Right cardiac atrium (tissue), 5 donors: ENCODE data around the gene C6orf132. TPM values are rescaled to one million over a fixed set of nuclear protein-coding genes. Genes with fewer than 3 reads are reported as not detected.
A peak's percentile ranks its signal among the peaks of the same experiment; 100 is the strongest.
"Not testable (repeated sequence)": the region's sequence is repeated elsewhere in the genome, so short reads cannot be mapped to it uniquely, and the experiment has no call there.

Experiments
- ATAC-seq, 2 donors: fragments of 200-7000 bp; cut with Tn5 transposase; one replicate each; pipeline versions ENCODE4 v1.8.0 to v1.9.1; 2020; ENCODE audit warnings: moderate library complexity in 2 of 2, mild to moderate bottlenecking in 1 of 2
- DNase-seq, 3 donors: peaks; one replicate each; pipeline ENCODE4 v3.0.0-alpha.2; 2020
- H3K27ac ChIP-seq: one replicate; pipeline ENCODE4 v1.5.1; 2013; ENCODE audit warnings: mild to moderate bottlenecking, low read length, control low read depth, moderate library complexity
- H3K27me3 ChIP-seq: one replicate; pipeline ENCODE4 v1.6.1; 2013; ENCODE audit not compliant: control insufficient read depth, insufficient read depth
- H3K4me1 ChIP-seq: one replicate; pipeline ENCODE4 v1.6.1; 2013; ENCODE audit warnings: low read length; ENCODE audit not compliant: control insufficient read depth, insufficient read depth
- H3K4me3 ChIP-seq: one replicate; pipeline ENCODE4 v1.5.1; 2013; ENCODE audit warnings: low read length, control low read depth
- H3K9me3 ChIP-seq: one replicate; pipeline ENCODE4 v1.6.1; 2013; ENCODE audit warnings: low read length; ENCODE audit not compliant: control insufficient read depth
- WGBS: extraction: QIAGEN DNeasy Blood & Tissue Kit; methylation state at CpG from one replicate; pipeline ENCODE4 v1.1.7; 2013; 5-methylcytosine and 5-hydroxymethylcytosine counted together
- intact Hi-C, 4 donors: fragments of 100-400 bp; cut with DNase I; formaldehyde crosslinking; loops; one replicate each; pipeline versions ENCODE4 v1.11.0 to v1.14.0; 2022 to 2023
- polyA plus RNA-seq: library from polyadenylated mRNA; stranded (reverse); fragments of 200-250 nt; gene quantifications from one replicate; pipeline ENCODE4 v1.2.3, GENCODE V29; 2013
- total RNA-seq, 4 donors: library from RNA; stranded (reverse); fragmentation: NEBNext Ultra II Directional; extraction: Animal tissue kit (Norgen Biotek cat#: 25700); gene quantifications; one replicate each; pipeline ENCODE4 v1.2.1, GENCODE V29; 2021
- donor health status: healthy with polysubstance abuse.
- donor health status: DM: no; HTN: yes; CAD: no.
- donor health status: DM: no; HTN: no; CAD: no.
- donor health status: DM: no; HTN: yes; CAD: no; lungs with severe emphysema.
- donor health status: DM: yes; HTN: yes; CAD: no.

C6orf132 gene
- total and polyA plus RNA-seq, 5 donors = 0.64 to 2.4 (median 1.8) TPM

DNA sequence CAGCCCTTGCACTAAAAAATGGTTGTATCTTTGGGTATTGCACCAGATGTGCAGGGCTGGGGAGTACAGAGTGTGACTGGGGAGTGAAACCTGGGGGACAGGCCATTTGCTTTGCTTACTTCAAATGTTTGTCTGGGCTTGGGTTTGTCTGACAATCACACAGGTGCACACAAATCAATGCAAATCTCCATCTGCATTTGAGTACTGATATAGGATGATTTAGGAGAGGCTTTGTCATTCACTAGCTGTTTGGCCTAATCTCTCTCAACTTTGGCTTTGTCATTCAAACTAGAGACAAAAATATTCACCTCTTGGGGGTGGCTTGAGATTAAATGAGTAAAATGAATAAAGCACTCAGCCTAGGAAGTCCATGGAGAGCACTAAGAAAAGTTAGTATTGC, 34.6 kb upstream of the C6orf132 start:
- intact Hi-C loops = no loop called here
- ATAC-seq (no peak), DNase-seq (no peak)
- no peaks in the 10 kb centered on the region for H3K27me3 ChIP-seq
- no peaks in the 10 kb centered on the region for H3K4me1 ChIP-seq
- H3K4me3 ChIP-seq = no peak overlapping the region
- H3K27ac ChIP-seq = no peak overlapping the region
- no peaks in the 10 kb centered on the region for H3K9me3 ChIP-seq

DNA sequence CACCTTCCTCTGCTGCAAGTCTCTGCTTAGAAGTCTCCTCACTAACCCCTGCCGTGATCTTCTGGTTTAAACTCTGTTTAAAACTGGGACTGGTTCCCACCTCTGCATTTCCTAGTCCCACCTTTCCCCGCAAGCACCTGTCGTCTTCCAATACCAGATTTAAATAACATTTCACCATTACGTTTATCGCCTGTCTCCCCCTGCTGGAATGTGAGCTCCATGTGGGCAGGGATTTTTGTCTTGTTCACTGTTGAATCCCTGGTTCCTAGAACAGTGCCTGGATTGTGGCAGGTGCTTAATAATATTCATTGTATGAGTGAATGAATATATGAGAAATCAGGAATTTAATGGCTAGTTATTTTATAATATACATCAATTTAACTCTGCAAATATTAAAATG, 33.4 kb upstream of the C6orf132 start:
- Histone ChIP-seq H3K27me3 (no peaks in the 10 kb centered on the region), H3K27ac (no peak overlapping the region), H3K4me1 (no peaks in the 10 kb centered on the region), H3K9me3 (no peaks in the 10 kb centered on the region), H3K4me3 (no peak overlapping the region)
- WGBS = 63% methylated on average over 5 of the region's 5 CpGs
- intact Hi-C loops = no loop called here
- DNase-seq (no peak), ATAC-seq (no peak)

DNA sequence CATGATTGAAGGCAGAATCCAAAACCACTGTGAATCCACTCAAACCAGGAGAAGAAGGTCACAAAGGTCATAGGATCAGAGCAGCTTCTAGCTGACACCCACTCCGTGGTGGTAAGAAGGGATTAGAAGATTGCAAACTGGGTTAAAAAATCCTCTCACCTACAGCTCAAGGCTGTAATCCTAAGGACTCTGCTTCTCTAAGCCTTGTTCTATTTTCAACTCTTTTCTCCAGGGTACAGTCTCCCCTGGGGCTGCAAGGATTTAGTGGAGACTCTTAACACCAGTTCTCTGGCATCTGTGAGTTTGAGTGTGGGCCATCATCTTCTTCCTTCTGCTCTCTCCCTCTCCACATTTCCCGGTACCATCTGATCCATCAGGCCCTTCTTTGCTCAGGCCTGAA, 30.7 kb upstream of the C6orf132 start, which contains the start of gene GUCA1A:
Gene GUCA1A (plus strand): TSS at position 264 of the 400 bp plus-strand sequence. CDS start 250 bp downstream, outside the sequence.
- no peak for DNase-seq
- no peak within 1 kb of the TSS for H3K27ac ChIP-seq
- H3K9me3 ChIP-seq = no peaks in the 10 kb centered on the region
- intact Hi-C loops = no loop called here
- ATAC-seq = no peak
- no peaks in the 10 kb centered on the region for H3K27me3 ChIP-seq
- H3K4me3 ChIP-seq = no peak within 1 kb of the TSS
- H3K4me1 ChIP-seq = no peaks in the 10 kb centered on the region
- WGBS = 84% methylated on average over 2 of the region's 2 CpGs

DNA sequence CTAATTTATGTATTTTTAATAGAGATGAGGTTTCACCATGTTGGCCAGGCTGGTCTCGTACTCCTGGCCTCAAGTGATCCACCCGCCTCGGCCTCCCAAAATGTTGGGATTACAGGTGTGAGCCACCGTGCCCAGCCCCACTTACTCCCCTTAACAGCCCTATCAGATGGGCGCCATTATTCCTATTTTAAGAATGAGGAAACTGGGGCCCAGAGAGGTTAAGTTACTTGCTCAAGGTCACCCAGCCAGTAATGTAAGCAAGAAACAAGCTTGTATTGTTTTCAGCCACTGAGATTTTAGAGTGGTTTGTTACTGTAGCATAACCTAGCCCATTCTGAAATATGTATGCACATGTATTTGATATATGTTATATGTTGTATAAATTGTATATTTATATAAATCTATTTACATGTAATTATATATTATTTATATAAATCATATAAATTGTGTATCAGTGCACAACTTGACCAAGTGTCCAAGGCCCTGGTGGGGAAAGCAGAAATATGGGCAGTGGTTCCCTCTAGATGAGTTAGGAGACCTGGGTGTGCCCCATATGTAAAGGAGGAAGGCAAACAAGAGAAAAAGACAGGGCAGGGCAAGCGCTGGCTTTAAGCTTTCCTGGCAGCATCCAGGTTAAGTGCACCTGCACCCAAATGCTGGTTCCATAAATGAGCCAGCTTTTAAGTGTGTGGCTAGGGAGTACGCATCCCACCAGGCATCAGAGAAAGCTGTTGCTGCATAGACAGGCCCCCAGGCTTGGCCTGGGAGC, 29.6 kb upstream of the C6orf132 start:
- 91% methylated on average over 7 of the region's 7 CpGs for WGBS

DNA sequence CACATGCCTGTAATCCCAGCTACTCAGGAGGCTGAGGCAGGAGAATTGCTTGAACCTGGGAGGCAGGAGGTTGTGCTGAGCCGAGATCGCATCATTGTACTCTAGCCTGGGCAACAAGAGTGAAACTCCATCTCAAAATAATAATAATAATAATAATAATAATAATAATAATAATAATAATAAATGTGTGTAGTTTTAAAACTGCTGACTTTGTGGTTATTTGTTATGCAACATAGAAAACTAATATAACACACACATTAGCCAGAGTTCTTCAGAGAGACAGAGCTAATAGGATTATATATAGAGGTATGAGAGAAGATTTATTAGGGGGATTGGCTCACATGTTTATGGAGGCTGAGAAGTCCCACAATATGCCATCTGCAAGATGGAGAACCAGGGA, 27.4 kb upstream of the C6orf132 start:
- H3K4me1 ChIP-seq, H3K27ac ChIP-seq, ATAC-seq, DNase-seq, H3K27me3 ChIP-seq, H3K4me3 ChIP-seq, intact Hi-C loops, H3K9me3 ChIP-seq: not testable (repeated sequence)
- WGBS = 93% methylated on average over 2 of the region's 2 CpGs

More for the DNA sequence above, 29.6 kb upstream of the C6orf132 start:
- Histone ChIP-seq H3K9me3 (no peaks in the 10 kb centered on the region), H3K27me3 (no peaks in the 10 kb centered on the region), H3K4me3 (no peak overlapping the region), H3K4me1 (no peaks in the 10 kb centered on the region), H3K27ac (no peak overlapping the region)
- intact Hi-C loops = no loop called here
- ATAC-seq (no peak), DNase-seq (no peak)

DNA sequence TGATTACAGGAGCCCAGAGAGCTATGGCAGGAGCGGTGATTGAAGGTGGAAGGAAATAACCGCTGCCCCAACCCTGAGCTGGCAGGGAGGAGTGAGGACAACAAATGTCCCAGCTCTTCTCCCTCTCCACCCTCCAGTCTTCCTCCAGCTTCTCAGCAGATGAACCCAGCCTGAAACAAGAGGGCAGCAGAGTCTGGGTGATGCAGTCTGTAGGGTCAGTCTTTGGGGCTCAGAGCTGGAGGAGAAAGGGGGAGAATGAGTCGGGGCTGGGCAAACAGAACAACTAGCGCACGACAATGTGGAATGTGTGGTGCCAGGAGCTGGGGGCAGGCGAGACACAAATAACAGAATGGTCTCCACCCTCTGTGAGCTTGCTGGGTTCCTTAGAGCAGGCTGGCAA, 26.2 kb upstream of the C6orf132 start:
- 69% methylated on average over 6 of the region's 6 CpGs for WGBS
- Histone ChIP-seq H3K4me1 (no peaks in the 10 kb centered on the region), H3K9me3 (no peaks in the 10 kb centered on the region), H3K27ac (no peak overlapping the region), H3K27me3 (no peaks in the 10 kb centered on the region), H3K4me3 (no peak overlapping the region)
- intact Hi-C loops = no loop called here
- ATAC-seq (no peak), DNase-seq (no peak)

DNA sequence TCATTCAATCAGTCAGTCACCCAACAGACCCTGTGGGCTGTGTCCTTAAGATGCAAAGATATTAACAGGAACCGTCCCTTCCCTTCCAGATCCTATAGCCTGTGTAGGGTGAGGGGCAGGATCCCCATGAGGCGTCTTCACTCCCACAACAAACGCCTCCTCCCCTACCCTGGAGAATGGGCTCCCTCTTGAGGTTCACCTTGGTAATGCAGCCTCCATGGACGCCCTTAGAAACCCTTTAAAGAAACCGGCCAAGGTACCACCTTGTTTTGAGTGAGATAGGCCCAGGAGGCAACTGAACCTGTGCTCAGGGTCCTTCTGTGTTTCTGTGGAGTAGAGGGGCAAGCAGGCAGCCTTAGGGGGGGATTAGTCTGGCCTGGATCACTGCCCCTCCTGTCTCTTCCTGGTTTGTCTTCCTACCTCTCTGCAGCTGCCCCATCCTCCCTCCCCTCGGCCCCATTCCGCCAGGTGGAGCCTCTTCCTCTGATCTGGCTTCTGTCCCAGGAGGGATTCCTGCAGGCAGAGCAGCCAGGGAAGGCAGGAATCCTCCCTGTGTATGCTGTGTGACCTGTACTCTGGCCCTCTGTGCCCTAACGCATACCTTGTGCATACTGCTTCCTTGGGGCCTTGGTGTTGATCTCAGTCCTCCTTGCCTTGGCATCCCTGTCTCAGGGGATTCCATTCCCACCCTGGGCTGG, 24.2 kb upstream of the C6orf132 start:
- 13% methylated on average over 8 of the region's 8 CpGs for WGBS
- DNase-seq (peak; percentile 47 to 74 (median 69)), ATAC-seq (peak; percentile 71 to 81)
- H3K27me3 ChIP-seq = no peaks in the 10 kb centered on the region
- H3K4me1 ChIP-seq = no peaks in the 10 kb centered on the region
- intact Hi-C loops = loop anchor here in 3 of 4 donors (1.0 to 2.0 kb wide), 3 partner anchors 91 to 94 kb away; no protein-coding TSS in a partner anchor
- H3K4me3 ChIP-seq = no peak overlapping the region
- no peaks in the 10 kb centered on the region for H3K9me3 ChIP-seq
- H3K27ac ChIP-seq = no peak overlapping the region

DNA sequence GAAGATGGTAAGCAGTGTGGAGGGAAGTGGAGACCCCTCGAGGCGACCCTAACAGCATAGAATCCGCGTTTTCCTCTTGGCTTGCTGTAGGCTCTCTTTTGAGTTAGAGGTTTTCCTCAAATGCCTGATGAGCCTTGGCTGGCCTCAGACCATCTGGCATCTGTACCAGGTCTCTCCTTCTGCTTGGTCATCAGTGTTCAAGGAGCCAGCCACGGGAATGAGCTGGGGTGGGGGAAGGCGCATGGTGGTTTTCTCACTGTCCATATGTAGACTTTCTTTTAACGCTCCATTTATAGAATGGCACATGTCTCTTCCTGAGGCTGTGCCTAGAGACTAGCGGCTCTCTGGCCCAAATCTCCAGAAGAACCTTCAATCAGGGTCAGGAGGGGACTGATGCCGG, 22.6 kb upstream of the C6orf132 start:
- 79% methylated on average over 9 of the region's 9 CpGs for WGBS
- ATAC-seq = no peak
- no peaks in the 10 kb centered on the region for H3K4me1 ChIP-seq

DNA sequence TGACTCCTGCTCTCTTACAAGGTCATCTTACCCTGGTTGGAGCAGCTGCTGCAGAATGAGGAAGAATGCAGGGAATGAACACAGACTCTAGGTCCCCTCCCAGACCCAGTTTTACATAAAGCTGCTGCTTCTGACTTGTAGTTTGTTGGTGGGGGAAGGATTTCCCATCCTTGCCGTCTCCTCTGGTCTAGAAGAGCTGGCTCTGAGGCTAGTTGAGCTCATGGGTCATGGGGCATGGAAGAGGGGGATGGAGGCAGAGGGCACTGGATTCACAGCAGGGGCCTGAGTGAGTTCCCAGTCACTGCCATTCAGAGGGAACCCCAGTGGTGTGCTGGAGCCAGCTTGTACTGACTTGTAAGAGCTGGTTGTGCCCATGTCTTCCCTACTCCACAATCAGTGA, 21.6 kb upstream of the C6orf132 start:
- DNase-seq (no peak), ATAC-seq (no peak)
- no peak overlapping the region for H3K27ac ChIP-seq
- intact Hi-C loops = loop anchor here in 1 of 4 donors (2.0 kb wide), 1 partner anchor 87 kb away; no protein-coding TSS in a partner anchor
- H3K9me3 ChIP-seq = no peaks in the 10 kb centered on the region
- H3K4me1 ChIP-seq = no peaks in the 10 kb centered on the region
- no peak overlapping the region for H3K4me3 ChIP-seq
- WGBS = 38% methylated on average over 1 of the region's 1 CpG
- H3K27me3 ChIP-seq = no peaks in the 10 kb centered on the region

More for the DNA sequence above, 22.6 kb upstream of the C6orf132 start:
- H3K27ac ChIP-seq = no peak overlapping the region
- no peaks in the 10 kb centered on the region for H3K27me3 ChIP-seq
- no peak overlapping the region for H3K4me3 ChIP-seq
- no peak for DNase-seq
- intact Hi-C loops = loop anchor here in 1 of 4 donors (2.0 kb wide), 1 partner anchor 88 kb away; no protein-coding TSS in a partner anchor
- no peaks in the 10 kb centered on the region for H3K9me3 ChIP-seq

DNA sequence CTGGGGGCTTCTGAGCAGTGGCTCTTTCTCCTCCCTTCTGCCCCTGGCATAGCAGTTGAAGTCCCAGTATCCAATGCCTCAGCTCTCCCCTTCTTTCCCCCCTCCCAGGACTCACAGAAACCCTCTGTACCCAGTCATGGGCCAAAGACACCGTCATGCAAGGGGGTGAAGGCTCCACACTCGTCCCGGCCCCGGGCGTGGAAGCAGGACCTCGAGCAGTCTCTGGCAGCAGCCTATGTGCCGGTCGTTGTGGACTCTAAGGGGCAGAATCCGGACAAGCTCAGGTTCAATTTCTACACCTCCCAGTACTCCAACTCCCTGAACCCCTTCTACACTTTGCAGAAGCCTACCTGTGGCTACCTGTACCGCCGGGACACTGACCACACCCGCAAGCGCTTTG, 20.4 kb upstream of the C6orf132 start:
- Histone ChIP-seq H3K27ac (no peak overlapping the region), H3K4me1 (no peaks in the 10 kb centered on the region), H3K9me3 (no peaks in the 10 kb centered on the region), H3K27me3 (no peaks in the 10 kb centered on the region), H3K4me3 (no peak overlapping the region)
- intact Hi-C loops = no loop called here
- ATAC-seq (no peak), DNase-seq (no peak)
- 83% methylated on average over 13 of the region's 13 CpGs for WGBS

DNA sequence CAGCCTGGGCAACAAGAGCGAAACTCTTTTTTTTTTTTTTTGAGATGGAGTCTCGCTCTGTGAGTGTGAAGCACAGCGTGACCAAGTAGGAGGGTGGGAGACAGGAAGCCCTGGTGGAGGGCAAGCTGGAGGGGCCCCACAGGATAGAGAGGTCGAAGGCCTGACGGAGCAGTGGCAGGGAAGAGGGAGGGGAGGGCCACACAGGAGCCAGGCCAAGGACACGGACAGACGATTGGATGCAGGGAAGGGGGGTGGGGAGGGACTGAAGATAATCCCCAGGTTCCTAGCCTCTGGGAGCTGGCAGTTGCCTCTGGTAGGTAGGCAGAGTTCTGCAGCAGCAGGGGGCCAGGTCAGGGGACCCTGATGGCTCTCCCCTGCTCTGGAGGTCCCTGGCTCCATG, 20.0 kb upstream of the C6orf132 start:
- H3K4me3 ChIP-seq = no peak overlapping the region
- no peaks in the 10 kb centered on the region for H3K27me3 ChIP-seq
- DNase-seq (no peak), ATAC-seq (no peak)
- intact Hi-C loops = no loop called here
- no peaks in the 10 kb centered on the region for H3K9me3 ChIP-seq
- no peak overlapping the region for H3K27ac ChIP-seq
- H3K4me1 ChIP-seq = no peaks in the 10 kb centered on the region
- WGBS = 44% methylated on average over 7 of the region's 7 CpGs
